Activated T-cell treated with anti-CD3 and anti-CD28 coated beads, Interleukin-2, amount 50 U/mL, for 24 hours (primary cell): Measurements from ENCODE around the gene CCDC74A.
"Not testable (repeated sequence)": the region's sequence is repeated elsewhere in the genome, so short reads cannot be mapped to it uniquely, and the experiment has no call there.

Experiments used
- DNase-seq: peaks from one replicate; pipeline ENCODE4 v3.0.0-alpha.2; 2020
- H3K27ac Mint-ChIP-seq: 2 replicates; pipeline ENCODE4 v1.8.0; 2020; ENCODE audit warnings: mild to moderate bottlenecking, mixed read lengths
- H3K27me3 Mint-ChIP-seq: 2 replicates; pipeline ENCODE4 v1.8.0; 2020; ENCODE audit warnings: mixed read lengths
- H3K36me3 Mint-ChIP-seq: 2 replicates; pipeline ENCODE4 v1.8.0; 2020; ENCODE audit warnings: low read depth, mixed read lengths
- H3K4me1 Mint-ChIP-seq: 2 replicates; pipeline ENCODE4 v1.8.0; 2020; ENCODE audit warnings: low read depth, mixed read lengths
- H3K4me3 Mint-ChIP-seq: 2 replicates; pipeline ENCODE4 v1.8.0; 2020; ENCODE audit warnings: mild to moderate bottlenecking, moderate library complexity, mixed read lengths
- H3K9me3 Mint-ChIP-seq: 2 replicates; pipeline ENCODE4 v1.8.0; 2020; ENCODE audit warnings: mixed read lengths

The CCDC74A gene

GRCh38 chr2:131556998-131557397 is 29.3 kb downstream of the CCDC74A start:
- H3K36me3 Mint-ChIP-seq: no peaks in the 10 kb centered on the region
- H3K27ac Mint-ChIP-seq: no peak overlapping the region
- H3K4me1 Mint-ChIP-seq: no peaks in the 10 kb centered on the region
- no peak overlapping the region for H3K4me3 Mint-ChIP-seq
- H3K9me3 Mint-ChIP-seq: no peaks in the 10 kb centered on the region
- H3K27me3 Mint-ChIP-seq: peaks cover 54% of the 10 kb centered on the region
- DNase-seq: no peak

GRCh38 chr2:131557558-131558321 is 30.1 kb downstream of the CCDC74A start:
- Mint-ChIP-seq H3K27ac (no peak overlapping the region), H3K36me3 (no peaks in the 10 kb centered on the region), H3K4me1 (no peaks in the 10 kb centered on the region), H3K4me3 (no peak overlapping the region), H3K27me3 (peaks cover 49% of the 10 kb centered on the region), H3K9me3 (no peaks in the 10 kb centered on the region)
- no peak for DNase-seq

GRCh38 chr2:131566371-131566770 is 38.7 kb downstream of the CCDC74A start:
- Mint-ChIP-seq H3K9me3 (no peaks in the 10 kb centered on the region), H3K4me3 (no peak overlapping the region), H3K27me3 (peaks cover 37% of the 10 kb centered on the region), H3K36me3 (no peaks in the 10 kb centered on the region), H3K27ac (no peak overlapping the region), H3K4me1 (no peaks in the 10 kb centered on the region)
- DNase-seq: no peak

GRCh38 chr2:131567891-131568290 is 40.2 kb downstream of the CCDC74A start:
- Mint-ChIP-seq H3K27me3 (peaks cover 37% of the 10 kb centered on the region), H3K36me3 (no peaks in the 10 kb centered on the region), H3K4me1 (no peaks in the 10 kb centered on the region), H3K4me3 (no peak overlapping the region), H3K27ac (no peak overlapping the region), H3K9me3 (no peaks in the 10 kb centered on the region)
- DNase-seq: no peak

GRCh38 chr2:131568401-131568800 is 40.7 kb downstream of the CCDC74A start:
- not testable (repeated sequence) for H3K4me1 Mint-ChIP-seq, H3K9me3 Mint-ChIP-seq, H3K36me3 Mint-ChIP-seq, H3K27ac Mint-ChIP-seq, DNase-seq, H3K4me3 Mint-ChIP-seq
- peaks cover 41% of the 10 kb centered on the region for H3K27me3 Mint-ChIP-seq

GRCh38 chr2:131572175-131572574 is 44.5 kb downstream of the CCDC74A start:
- DNase-seq: no peak
- no peak overlapping the region for H3K4me3 Mint-ChIP-seq
- H3K4me1 Mint-ChIP-seq: no peaks in the 10 kb centered on the region
- H3K36me3 Mint-ChIP-seq: no peaks in the 10 kb centered on the region
- H3K9me3 Mint-ChIP-seq: no peaks in the 10 kb centered on the region
- peaks cover 32% of the 10 kb centered on the region for H3K27me3 Mint-ChIP-seq
- H3K27ac Mint-ChIP-seq: no peak overlapping the region

- no peaks in the 10 kb centered on the region for H3K9me3 Mint-ChIP-seq
- no peaks in the 10 kb centered on the region for H3K36me3 Mint-ChIP-seq
- DNase-seq: no peak
- no peak overlapping the region for H3K4me3 Mint-ChIP-seq
- no peaks in the 10 kb centered on the region for H3K4me1 Mint-ChIP-seq
- H3K27me3 Mint-ChIP-seq: peaks cover 46% of the 10 kb centered on the region
- H3K27ac Mint-ChIP-seq: no peak overlapping the region
These were observed 50.1 kb downstream of the CCDC74A start for GRCh38 chr2:131577812-131578211.

GRCh38 chr2:131580187-131580586 is 52.5 kb downstream of the CCDC74A start:
- DNase-seq: no peak
- H3K27ac Mint-ChIP-seq: no peak overlapping the region
- no peak overlapping the region for H3K4me3 Mint-ChIP-seq
- H3K4me1 Mint-ChIP-seq: no peaks in the 10 kb centered on the region
- H3K36me3 Mint-ChIP-seq: no peaks in the 10 kb centered on the region
- peaks cover 54% of the 10 kb centered on the region for H3K27me3 Mint-ChIP-seq
- H3K9me3 Mint-ChIP-seq: no peaks in the 10 kb centered on the region
